Gastrocnemius medialis (tissue), 4 donors: ENCODE measurements around the gene CHST11.

Experiments
- CTCF ChIP-seq, 5 experiments: fragments of 450-650 bp in 3 of 5; fragments of 200-600 bp in 2 of 5; sonication (generic) in 2 of 5; IDR thresholded peaks in 4 of 5; conservative IDR thresholded peaks in 1 of 5; 1 replicate in 4 of 5; 2 replicates in 1 of 5; pipeline ENCODE4 v1.5.1; 2016 to 2019; ENCODE audit warnings: antibody characterized with exemption in 5 of 5, mild to moderate bottlenecking in 3 of 5, moderate library complexity in 3 of 5
- POLR2A ChIP-seq, 2 donors: fragments of 450-650 bp; IDR thresholded peaks; one replicate each; pipeline ENCODE4 v1.6.1; 2017; ENCODE audit warnings: antibody characterized with exemption in 2 of 2, mild to moderate bottlenecking in 2 of 2, moderate library complexity in 2 of 2

- TF ChIP-seq POLR2A (IDR thresholded peaks at IDR 0.05) = no peak
- TF ChIP-seq CTCF (IDR thresholded peaks at IDR 0.05 in 4 of 5, conservative IDR thresholded peaks at IDR 0.05 in 1 of 5) = no peak
Measured at GRCh38 chr12:104685366-104685765, 228.6 kb downstream of the CHST11 start.
